TTC549 (cell line): ENCODE measurements around the gene SLC16A10.

Experiments
- FAIRE-seq: peaks from 2 replicates; lab custom pipeline; 2012; peaks lifted over from hg19 to GRCh38; lab: Jason Lieb, UNC

SLC16A10 gene

DNA sequence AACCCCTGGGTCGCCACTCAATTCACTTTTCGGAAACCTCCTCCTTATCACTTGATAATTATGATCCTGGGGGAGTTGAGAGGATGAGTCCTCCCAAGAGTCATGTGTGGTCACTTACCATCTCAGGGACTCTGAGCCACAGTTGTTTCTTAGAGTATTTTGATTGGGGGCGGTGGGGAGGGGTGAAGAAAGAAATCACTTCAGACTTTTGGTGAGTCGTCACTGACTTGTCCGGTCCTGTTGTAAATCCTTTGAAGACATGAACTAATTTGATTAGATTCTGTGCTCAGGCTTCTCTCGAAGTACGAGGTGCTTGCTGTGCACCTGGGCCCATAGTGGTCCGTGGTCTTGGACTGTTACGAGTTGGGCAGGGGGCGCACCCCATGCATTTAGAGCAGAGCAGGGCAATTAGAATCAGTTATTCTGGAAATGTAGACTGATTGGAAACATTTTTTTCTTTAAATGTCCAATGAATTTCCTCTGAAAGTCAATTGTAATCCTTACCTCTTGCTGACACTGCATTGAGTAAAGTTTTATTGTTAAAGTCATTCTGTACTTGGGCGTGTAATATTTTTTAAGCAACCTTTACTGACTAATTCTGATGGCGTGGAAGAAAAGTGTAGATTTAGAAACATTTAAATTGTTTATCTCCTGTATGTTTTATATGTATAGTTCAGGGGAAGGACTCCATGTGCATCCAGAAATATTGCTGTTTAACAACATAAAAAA lies 173.4 kb downstream of the SLC16A10 start:
- no peak for FAIRE-seq

DNA sequence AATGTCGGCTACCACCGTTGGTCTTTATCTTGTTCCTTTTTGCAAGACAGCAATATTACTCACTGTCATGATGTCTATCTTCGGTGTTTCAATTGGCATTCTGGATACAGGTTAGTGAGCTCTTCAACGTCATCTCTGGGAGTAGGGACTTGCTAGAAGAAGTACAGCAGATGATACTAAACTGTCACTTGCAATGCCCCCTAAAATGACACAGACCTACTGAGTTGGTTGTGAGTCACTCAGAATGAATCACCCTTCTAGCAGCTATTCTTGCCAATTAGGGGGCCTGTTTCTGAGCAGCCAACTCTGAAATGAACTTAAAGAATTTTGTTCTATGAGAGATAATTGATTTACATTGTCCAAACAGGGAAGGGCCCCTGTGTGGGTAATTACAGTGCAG lies 176.5 kb downstream of the SLC16A10 start:
- no peak for FAIRE-seq

DNA sequence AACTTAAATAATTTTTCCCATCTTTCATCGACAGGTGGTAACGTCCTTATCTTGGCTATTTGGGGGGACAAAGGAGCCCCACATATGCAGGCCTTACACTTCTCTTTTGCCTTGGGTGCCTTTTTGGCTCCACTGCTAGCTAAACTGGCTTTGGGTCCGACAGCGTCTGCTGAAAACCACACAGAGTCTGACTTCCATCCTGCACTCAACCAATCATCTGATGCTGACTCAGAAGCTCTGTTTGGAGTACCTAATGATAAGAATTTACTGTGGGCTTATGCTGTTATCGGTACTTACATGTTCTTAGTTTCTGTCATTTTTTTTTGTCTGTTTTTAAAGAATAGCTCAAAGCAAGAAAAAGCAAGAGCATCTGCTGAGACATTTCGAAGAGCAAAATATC lies 178.5 kb downstream of the SLC16A10 start:
- FAIRE-seq = no peak

DNA sequence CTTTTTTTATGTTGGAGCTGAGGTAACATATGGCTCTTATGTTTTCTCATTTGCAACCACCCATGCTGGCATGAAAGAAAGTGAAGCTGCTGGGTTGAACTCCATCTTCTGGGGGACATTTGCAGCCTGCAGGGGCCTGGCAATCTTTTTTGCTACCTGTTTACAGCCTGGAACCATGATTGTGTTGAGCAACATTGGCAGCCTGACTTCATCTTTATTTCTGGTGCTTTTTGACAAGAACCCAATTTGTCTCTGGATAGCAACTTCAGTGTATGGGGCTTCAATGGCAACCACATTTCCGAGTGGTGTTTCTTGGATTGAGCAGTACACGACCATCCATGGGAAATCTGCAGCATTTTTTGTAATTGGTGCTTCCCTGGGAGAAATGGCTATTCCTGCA lies 179.0 kb downstream of the SLC16A10 start:
- no peak for FAIRE-seq

DNA sequence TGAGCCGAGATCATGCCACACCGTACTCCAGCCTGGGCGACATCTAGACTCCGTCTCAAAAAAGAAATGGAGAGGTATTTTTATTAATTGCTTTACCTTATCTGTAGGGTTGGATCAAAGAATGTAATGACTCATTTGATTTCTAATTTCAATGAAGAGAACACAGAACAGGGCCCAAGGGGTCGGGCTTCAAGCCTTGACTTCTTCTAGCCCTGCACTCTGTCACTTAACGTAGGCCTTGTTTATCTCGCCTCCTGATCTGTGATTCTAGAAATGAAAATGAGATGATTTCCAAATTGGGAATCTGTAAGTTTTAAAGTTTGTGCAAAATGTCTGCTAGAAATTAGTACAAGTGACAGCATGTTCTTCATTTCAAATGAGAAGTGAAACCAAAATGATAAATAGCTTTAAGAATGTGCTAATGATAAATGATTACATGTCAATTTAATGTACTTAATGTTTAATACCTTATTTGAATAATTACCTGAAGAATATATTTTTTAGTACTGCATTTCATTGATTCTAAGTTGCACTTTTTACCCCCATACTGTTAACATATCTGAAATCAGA lies 180.5 kb downstream of the SLC16A10 start:
- no peak for FAIRE-seq

DNA sequence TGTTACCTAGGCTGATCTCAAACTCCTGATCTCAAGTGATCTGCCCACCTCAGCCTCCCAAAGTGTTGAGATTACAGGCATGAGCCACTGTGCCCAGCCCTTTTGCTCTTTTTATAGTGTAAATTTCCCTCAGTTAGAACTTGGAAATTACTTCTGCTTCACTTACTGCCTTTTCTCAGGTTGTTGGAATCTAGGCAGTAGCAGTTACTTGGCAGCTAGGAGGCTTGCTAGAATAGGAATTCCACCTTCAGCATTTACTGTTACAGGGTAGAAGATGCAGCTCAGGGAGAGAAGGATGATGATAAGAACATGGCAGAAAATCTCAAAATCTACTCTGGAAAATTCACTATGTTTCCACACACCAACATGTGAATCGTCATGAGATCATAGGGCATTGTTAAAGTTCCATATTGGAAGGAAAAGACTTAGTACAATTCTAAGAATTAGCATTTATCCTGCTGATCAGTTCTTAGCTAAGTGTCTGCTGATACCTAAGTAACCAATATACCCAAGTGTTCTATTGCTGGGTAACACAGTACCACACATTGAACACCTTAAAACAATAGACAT lies 182.2 kb downstream of the SLC16A10 start:
- no peak for FAIRE-seq

DNA sequence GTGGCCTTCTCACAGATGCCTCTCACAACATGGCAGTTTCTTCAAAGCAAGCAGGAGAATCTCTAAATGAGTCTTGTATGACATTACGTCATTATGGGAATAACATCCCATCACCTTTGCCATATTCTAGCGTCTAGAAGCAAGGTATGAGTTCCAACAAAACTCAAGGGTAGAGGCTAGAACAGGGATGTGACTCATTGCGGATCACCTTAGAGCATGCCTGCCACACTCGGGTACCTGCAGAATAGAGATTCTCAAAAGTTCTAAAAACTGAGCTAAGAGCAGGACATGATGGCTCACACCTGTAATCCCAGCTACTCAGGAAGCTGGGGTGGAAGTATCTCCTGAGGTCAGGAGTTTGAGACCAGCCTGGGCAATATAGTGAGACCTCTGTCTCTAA lies 182.8 kb downstream of the SLC16A10 start:
- no peak for FAIRE-seq

DNA sequence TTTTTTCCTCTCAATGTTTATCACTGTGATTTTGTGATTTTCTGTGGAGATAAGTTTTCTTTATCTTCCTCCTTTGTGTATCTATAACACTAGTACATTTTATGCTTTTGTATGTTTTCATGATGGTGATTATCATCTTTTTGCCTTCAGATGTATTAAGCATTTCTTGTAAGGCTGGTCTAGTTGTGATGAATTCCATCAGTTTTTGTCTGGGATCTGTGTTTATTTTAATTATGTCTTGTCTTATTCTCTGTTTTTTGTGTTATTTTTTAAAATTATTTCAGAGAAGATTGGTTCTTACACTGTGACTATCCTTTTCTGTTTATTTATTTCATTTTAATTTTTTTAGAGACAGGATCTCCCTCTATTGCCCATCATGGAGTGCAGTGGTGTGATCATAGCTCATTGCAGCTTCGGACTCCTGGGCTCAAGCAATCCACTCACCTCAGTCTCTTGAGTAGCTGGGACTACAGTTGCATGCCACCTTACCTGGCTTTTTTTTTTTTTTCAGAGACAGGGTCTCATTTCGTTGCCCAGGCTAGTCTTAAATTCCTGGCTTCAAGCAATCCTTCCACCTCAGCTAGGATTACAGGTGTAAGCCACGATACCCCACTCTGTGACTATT lies 187.4 kb downstream of the SLC16A10 start:
- FAIRE-seq = no peak

DNA sequence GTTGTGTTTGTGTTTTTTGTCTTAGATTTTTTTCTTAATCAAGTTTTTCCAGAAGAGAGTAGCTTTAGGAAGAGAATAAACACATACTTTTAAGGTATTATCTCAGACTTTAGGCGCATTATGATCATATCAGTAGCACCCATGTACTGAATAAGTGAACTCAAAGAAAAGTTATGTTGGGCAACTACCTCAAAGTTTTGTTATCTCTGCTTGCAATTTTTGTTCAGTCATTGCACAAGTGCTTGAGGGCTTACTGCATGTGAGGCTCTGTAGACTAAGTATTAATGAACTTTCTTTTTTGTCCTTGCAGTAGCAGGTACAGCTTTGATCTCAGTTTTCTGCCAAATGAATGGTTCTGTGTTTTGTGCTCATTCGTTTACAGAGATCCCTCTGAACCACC lies 189.0 kb downstream of the SLC16A10 start:
- FAIRE-seq = no peak

DNA sequence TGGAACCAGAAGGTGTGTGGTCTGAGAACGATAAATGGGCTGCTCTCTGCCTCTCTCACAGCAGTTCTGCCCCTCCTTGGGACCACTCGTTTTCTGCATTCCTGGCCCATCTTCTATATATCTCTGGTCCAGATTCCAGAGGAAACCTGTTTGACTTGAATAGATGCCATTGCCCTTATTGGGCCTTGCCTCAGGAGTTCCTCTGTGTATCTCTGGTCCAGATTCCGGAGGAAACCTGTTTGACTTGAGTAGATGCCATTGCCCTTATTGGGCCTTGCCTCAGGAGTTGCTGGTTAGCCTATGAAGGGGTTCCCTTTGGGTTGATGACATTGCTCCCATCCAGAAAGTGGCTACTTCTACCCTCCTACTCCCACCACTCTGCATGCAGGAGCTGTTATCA lies 189.4 kb downstream of the SLC16A10 start:
- FAIRE-seq = no peak

DNA sequence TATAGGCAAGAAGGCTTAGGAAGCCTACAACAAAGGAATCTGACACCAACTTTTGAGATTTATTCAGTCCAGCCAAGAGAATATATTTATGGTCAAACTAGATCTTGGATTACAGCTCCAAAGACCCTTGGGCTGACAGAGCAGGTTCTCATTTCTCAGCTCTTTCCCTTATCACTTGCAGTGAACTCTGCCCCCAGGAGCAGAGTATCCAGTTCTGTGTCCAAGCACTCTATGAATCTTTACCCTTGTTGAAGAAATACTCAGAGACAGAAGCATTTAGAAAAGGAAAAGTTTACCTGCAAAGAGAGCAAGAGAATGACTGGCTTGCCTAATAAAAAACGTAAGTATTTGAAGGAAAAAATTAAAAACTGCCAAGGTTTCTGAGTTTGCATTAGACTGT lies 190.5 kb downstream of the SLC16A10 start:
- no peak for FAIRE-seq

DNA sequence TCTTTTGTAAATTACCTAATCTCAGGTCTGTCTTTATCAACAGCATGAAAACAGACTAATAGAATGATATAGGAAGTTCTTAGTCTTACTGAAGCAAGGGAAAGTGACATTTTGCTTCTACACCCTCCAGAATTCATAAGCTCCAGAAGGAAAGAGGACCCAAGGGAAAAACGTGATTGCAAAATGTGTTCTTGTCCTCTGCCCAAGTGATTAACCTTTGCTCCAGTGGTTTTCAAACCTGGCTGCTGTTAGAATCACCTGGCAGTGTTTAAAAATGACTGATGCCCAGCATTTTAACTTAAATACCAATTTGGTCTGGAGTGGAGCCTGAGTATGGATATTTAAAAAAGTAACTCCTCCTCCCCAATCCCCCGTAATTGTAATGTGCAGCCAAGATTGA lies 191.4 kb downstream of the SLC16A10 start:
- FAIRE-seq = no peak

DNA sequence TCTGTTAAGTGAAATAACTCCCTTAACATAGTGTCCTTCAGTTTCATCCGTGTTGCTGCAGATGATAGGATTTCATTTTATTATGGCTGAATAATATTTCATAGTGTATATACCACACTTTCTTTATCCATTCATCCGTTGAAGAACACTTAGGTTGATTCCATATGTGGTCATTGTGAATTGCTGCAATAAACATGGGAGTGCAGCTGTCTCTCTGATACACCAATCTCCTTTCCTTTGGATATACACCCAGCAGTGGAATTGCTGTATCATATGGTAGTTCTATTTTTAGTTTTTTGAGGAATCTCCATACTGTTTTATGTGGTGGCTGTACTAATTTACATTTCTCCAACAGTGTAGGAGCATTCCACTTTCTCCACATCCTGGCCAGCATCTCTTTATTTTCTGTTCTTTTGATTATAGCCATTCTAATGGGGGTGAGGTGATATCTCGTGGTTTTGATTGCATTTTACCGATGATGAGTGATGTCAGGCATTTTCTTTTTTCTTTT lies 193.2 kb downstream of the SLC16A10 start:
- FAIRE-seq = no peak
